ENCODE results near the gene VEPH1.

VEPH1 gene

GRCh38 chr3:157310329-157311052, 192.7 kb downstream of the VEPH1 start:
- no peak for DNase-seq (ENCODE audit: low read depth)
- no peak for TF ChIP-seq CTCF (IDR thresholded peaks at IDR 0.05; ENCODE audit: low read depth, low read length, missing control alignments)
- in situ Hi-C loops (cut with HindIII; ENCODE audit: low sequenced_read_pairs), result no loop called here
- H3K4me3 ChIP-seq (ENCODE audit: low read depth, low read length), result no peak overlapping the region

DNA sequence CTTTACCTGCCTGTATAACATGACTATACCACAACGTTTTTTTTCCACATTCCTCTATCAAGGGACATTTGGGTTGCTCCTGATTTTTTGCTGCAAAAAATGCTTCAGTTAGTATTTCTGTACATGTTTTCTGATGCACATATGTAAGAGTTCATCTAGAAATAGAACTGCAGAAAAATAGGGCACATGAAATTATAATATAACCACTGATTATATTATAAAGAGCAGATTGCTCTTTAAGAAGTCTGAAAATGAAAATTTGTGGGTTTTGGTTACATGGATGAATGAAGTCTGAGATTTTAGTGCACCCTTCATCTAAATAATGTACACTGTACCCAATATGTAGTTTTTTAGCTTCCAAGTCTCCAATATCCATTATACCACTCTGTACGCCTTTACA, 196.7 kb downstream of the VEPH1 start:
- H3K4me3 ChIP-seq (ENCODE audit: low read depth, low read length), result no peak overlapping the region
- no peak for TF ChIP-seq CTCF (IDR thresholded peaks at IDR 0.05; ENCODE audit: low read depth, low read length, missing control alignments)
- DNase-seq (ENCODE audit: low read depth), result no peak
- in situ Hi-C loops (cut with HindIII; ENCODE audit: low sequenced_read_pairs), result no loop called here

- in situ Hi-C loops (cut with HindIII; ENCODE audit: low sequenced_read_pairs), result no loop called here
These were observed 197.8 kb downstream of the VEPH1 start for GRCh38 chr3:157305392-157305791.

DNA sequence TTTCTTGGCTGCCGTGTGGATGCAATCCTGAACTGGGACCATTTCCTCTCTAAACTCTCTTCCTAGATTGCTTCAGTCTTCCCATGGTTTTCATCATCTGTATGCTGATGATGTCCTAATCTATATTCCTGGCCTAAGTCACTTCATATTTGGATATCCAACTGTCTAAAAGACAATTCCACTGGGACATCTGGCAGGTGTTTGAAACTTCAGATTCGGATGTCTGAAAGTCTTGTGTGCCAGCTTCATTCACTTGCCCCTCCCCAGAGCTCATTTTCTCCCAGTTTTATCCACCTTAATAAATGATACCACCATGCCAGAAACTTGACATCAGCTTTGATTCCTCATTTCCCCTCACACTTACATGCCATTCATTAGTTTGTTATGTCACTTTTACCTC, 201.5 kb downstream of the VEPH1 start:
- in situ Hi-C loops (cut with HindIII; ENCODE audit: low sequenced_read_pairs), result no loop called here

More at GRCh38 chr3:157305392-157305791, 197.8 kb downstream of the VEPH1 start:
- no peak for DNase-seq (ENCODE audit: low read depth)
- H3K4me3 ChIP-seq (ENCODE audit: low read depth, low read length), result no peak overlapping the region
- no peak for TF ChIP-seq CTCF (IDR thresholded peaks at IDR 0.05; ENCODE audit: low read depth, low read length, missing control alignments)

GRCh38 chr3:157300981-157301663, 202.1 kb downstream of the VEPH1 start:
- DNase-seq (ENCODE audit: low read depth), result no peak
- in situ Hi-C loops (cut with HindIII; ENCODE audit: low sequenced_read_pairs), result no loop called here
- no peak overlapping the region for H3K4me3 ChIP-seq (ENCODE audit: low read depth, low read length)
- TF ChIP-seq CTCF (IDR thresholded peaks at IDR 0.05; ENCODE audit: low read depth, low read length, missing control alignments), result no peak

More for the DNA sequence above, 201.5 kb downstream of the VEPH1 start:
- no peak for DNase-seq (ENCODE audit: low read depth)
- no peak overlapping the region for H3K4me3 ChIP-seq (ENCODE audit: low read depth, low read length)
- TF ChIP-seq CTCF (IDR thresholded peaks at IDR 0.05; ENCODE audit: low read depth, low read length, missing control alignments), result no peak

DNA sequence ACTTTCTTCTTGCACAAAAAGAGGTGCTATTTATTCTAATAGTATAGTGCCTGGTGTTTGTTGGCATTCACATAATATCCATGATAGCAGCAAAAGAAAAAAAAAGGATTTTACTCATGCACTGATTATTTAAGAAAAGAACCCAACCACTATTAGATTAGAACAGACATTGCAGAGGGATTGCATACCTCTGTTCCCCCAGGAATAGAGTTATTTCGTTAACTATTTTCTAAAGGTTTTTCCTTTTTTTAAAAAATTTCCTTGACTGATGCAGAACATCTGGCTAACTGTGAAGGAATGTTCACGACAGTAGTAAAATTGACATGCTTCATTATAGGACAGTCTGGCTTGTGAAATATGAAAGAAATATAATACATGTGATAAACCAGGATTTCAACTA, 203.1 kb downstream of the VEPH1 start:
- TF ChIP-seq CTCF (IDR thresholded peaks at IDR 0.05; ENCODE audit: low read depth, low read length, missing control alignments), result no peak
- no peak overlapping the region for H3K4me3 ChIP-seq (ENCODE audit: low read depth, low read length)
- in situ Hi-C loops (cut with HindIII; ENCODE audit: low sequenced_read_pairs), result no loop called here
- no peak for DNase-seq (ENCODE audit: low read depth)
